Measurements from ENCODE around the gene MPIG6B. TPM values are rescaled to one million over a fixed set of nuclear protein-coding genes. Genes with fewer than 3 reads are reported as not detected.

Gene MPIG6B
- total RNA-seq, result under 1 TPM; 0.15 to 0.19 TPM

- Mint-ChIP-seq H3K27ac (no peak within 1 kb of the TSS), H3K36me3 (ENCODE audit: low read depth) (peaks cover 16% of the 10 kb centered on the region), H3K27me3 (peaks cover 2% of the 10 kb centered on the region), H3K9me3 (no peaks in the 10 kb centered on the region), H3K4me1 (peaks cover 43% of the 10 kb centered on the region), H3K4me3 (no peak within 1 kb of the TSS)
- CTCF ChIA-PET, result interaction anchor here (0.6 to 3.1 kb wide), 3 partner anchors 10 to 172 kb away, joined by 4 to 13 read pairs (median 4); no protein-coding TSS in a partner anchor
- POLR2A ChIA-PET, result no interaction called here
- DNase-seq, result no peak
Observed at GRCh38 chr6:31723245-31723979, at the start of gene MPIG6B. Gene MPIG6B (plus strand): TSS chr6:31723373. CDS start chr6:31723384, 11 bp downstream.

GRCh38 chr6:31676322-31676903, 46.8 kb upstream of the MPIG6B start:
- no peak for DNase-seq
- POLR2A ChIA-PET, result no interaction called here
- no peaks in the 10 kb centered on the region for H3K9me3 Mint-ChIP-seq
- peaks cover 30% of the 10 kb centered on the region for H3K4me1 Mint-ChIP-seq
- H3K4me3 Mint-ChIP-seq, result no peak overlapping the region
- CTCF ChIA-PET, result interaction anchor here (2.0 kb wide), 1 partner anchor 10 kb away, joined by 7 read pairs; no protein-coding TSS in a partner anchor
- H3K36me3 Mint-ChIP-seq (ENCODE audit: low read depth), result peaks cover 19% of the 10 kb centered on the region
- H3K27ac Mint-ChIP-seq, result no peak overlapping the region
- H3K27me3 Mint-ChIP-seq, result no peaks in the 10 kb centered on the region

GRCh38 chr6:31676904-31677303, 46.3 kb upstream of the MPIG6B start:
- no peaks in the 10 kb centered on the region for H3K9me3 Mint-ChIP-seq
- ChIA-PET POLR2A (interaction anchor here (0.5 kb wide), 1 partner anchor 121 kb away, joined by 6 read pairs; no protein-coding TSS in a partner anchor), CTCF (interaction anchor here (2.0 kb wide), 1 partner anchor 10 kb away, joined by 7 read pairs; no protein-coding TSS in a partner anchor)
- H3K27me3 Mint-ChIP-seq, result no peaks in the 10 kb centered on the region
- no peak overlapping the region for H3K4me3 Mint-ChIP-seq
- peaks cover 35% of the 10 kb centered on the region for H3K4me1 Mint-ChIP-seq
- no peak overlapping the region for H3K27ac Mint-ChIP-seq
- H3K36me3 Mint-ChIP-seq (ENCODE audit: low read depth), result peaks cover 14% of the 10 kb centered on the region
- DNase-seq, result no peak

- ChIA-PET POLR2A (no interaction called here), CTCF (interaction anchor here (0.8 to 2.0 kb wide), 2 partner anchors 11 to 152 kb away, joined by 4 to 7 read pairs; no protein-coding TSS in a partner anchor)
- DNase-seq, result no peak
- H3K27ac Mint-ChIP-seq, result no peak overlapping the region
- no peaks in the 10 kb centered on the region for H3K27me3 Mint-ChIP-seq
- H3K36me3 Mint-ChIP-seq (ENCODE audit: low read depth), result peaks cover 6% of the 10 kb centered on the region
- H3K4me3 Mint-ChIP-seq, result no peak overlapping the region
- H3K4me1 Mint-ChIP-seq, result peaks cover 40% of the 10 kb centered on the region
- H3K9me3 Mint-ChIP-seq, result no peaks in the 10 kb centered on the region
Observed at GRCh38 chr6:31677955-31678354, 45.2 kb upstream of the MPIG6B start.

- ChIA-PET CTCF (interaction anchor here (0.6 to 1.8 kb wide), 12 partner anchors 10 to 424 kb away, joined by 3 to 8 read pairs (median 3); partner anchors contain the start of genes DDAH2 and NFKBIL1), POLR2A (no interaction called here)
- Mint-ChIP-seq H3K9me3 (no peaks in the 10 kb centered on the region), H3K36me3 (ENCODE audit: low read depth) (no peaks in the 10 kb centered on the region), H3K4me3 (peak within 1 kb of the TSS; percentile 72), H3K4me1 (peaks cover 40% of the 10 kb centered on the region), H3K27ac (peak within 1 kb of the TSS; percentile 62), H3K27me3 (no peaks in the 10 kb centered on the region)
- peak; percentile 66 for DNase-seq
Observed at GRCh38 chr6:31680226-31681134, 42.7 kb upstream of the MPIG6B start, which contains the start of gene LY6G5C. Gene LY6G5C (minus strand): TSS chr6:31681067. CDS start chr6:31680373, 694 bp downstream.

- H3K27me3 Mint-ChIP-seq, result no peaks in the 10 kb centered on the region
- peak; percentile 41 for DNase-seq
- H3K4me3 Mint-ChIP-seq, result peak overlapping the region; percentile 72
- H3K27ac Mint-ChIP-seq, result peak overlapping the region; percentile 62
- CTCF ChIA-PET, result interaction anchor here (0.6 to 1.8 kb wide), 10 partner anchors 10 to 423 kb away, joined by 3 to 8 read pairs (median 3); partner anchors contain the start of gene DDAH2
- H3K4me1 Mint-ChIP-seq, result peaks cover 40% of the 10 kb centered on the region
- peaks cover 6% of the 10 kb centered on the region for H3K36me3 Mint-ChIP-seq (ENCODE audit: low read depth)
- H3K9me3 Mint-ChIP-seq, result no peaks in the 10 kb centered on the region
- POLR2A ChIA-PET, result no interaction called here
Observed at GRCh38 chr6:31681135-31681671, 42.0 kb upstream of the MPIG6B start.

GRCh38 chr6:31683591-31683990, 39.6 kb upstream of the MPIG6B start:
- no peak for DNase-seq
- Mint-ChIP-seq H3K4me1 (peaks cover 32% of the 10 kb centered on the region), H3K27ac (no peak overlapping the region), H3K27me3 (no peaks in the 10 kb centered on the region), H3K4me3 (no peak overlapping the region), H3K9me3 (no peaks in the 10 kb centered on the region), H3K36me3 (ENCODE audit: low read depth) (peaks cover 23% of the 10 kb centered on the region)
- CTCF ChIA-PET, result interaction anchor here (0.6 to 1.7 kb wide), 2 partner anchors 12 to 55 kb away, joined by 3 to 4 read pairs; no protein-coding TSS in a partner anchor
- POLR2A ChIA-PET, result no interaction called here

GRCh38 chr6:31686483-31686882, 36.7 kb upstream of the MPIG6B start:
- Mint-ChIP-seq H3K27me3 (no peaks in the 10 kb centered on the region), H3K27ac (no peak overlapping the region), H3K36me3 (ENCODE audit: low read depth) (peaks cover 41% of the 10 kb centered on the region), H3K9me3 (no peaks in the 10 kb centered on the region), H3K4me1 (peaks cover 9% of the 10 kb centered on the region), H3K4me3 (no peak overlapping the region)
- no peak for DNase-seq
- ChIA-PET CTCF (interaction anchor here (0.5 kb wide), 1 partner anchor 179 kb away, joined by 3 read pairs; no protein-coding TSS in a partner anchor), POLR2A (no interaction called here)

GRCh38 chr6:31687321-31687720, 35.9 kb upstream of the MPIG6B start:
- no peak for DNase-seq
- Mint-ChIP-seq H3K9me3 (no peaks in the 10 kb centered on the region), H3K4me3 (no peak overlapping the region), H3K36me3 (ENCODE audit: low read depth) (peaks cover 43% of the 10 kb centered on the region), H3K4me1 (peaks cover under 1% of the 10 kb centered on the region), H3K27me3 (no peaks in the 10 kb centered on the region), H3K27ac (no peak overlapping the region)
- CTCF ChIA-PET, result interaction anchor here (0.5 to 1.2 kb wide), 4 partner anchors 9 to 178 kb away, joined by 3 read pairs; no protein-coding TSS in a partner anchor
- POLR2A ChIA-PET, result no interaction called here

GRCh38 chr6:31687860-31688693, 35.1 kb upstream of the MPIG6B start:
- ChIA-PET POLR2A (no interaction called here), CTCF (interaction anchor here (0.6 to 1.5 kb wide), 4 partner anchors 9 to 82 kb away, joined by 3 to 4 read pairs (median 3); no protein-coding TSS in a partner anchor)
- no peak for DNase-seq
- Mint-ChIP-seq H3K36me3 (ENCODE audit: low read depth) (peaks cover 49% of the 10 kb centered on the region), H3K27ac (no peak overlapping the region), H3K4me1 (no peaks in the 10 kb centered on the region), H3K9me3 (no peaks in the 10 kb centered on the region), H3K27me3 (no peaks in the 10 kb centered on the region), H3K4me3 (no peak overlapping the region)

GRCh38 chr6:31689249-31690110, 33.7 kb upstream of the MPIG6B start:
- peak; percentile 14 for DNase-seq
- ChIA-PET POLR2A (no interaction called here), CTCF (interaction anchor here (1.0 to 1.5 kb wide), 2 partner anchors 18 to 26 kb away, joined by 3 to 4 read pairs; partner anchors contain the start of gene LY6G6D)
- Mint-ChIP-seq H3K4me3 (no peak overlapping the region), H3K9me3 (no peaks in the 10 kb centered on the region), H3K27me3 (no peaks in the 10 kb centered on the region), H3K27ac (no peak overlapping the region), H3K36me3 (ENCODE audit: low read depth) (peaks cover 55% of the 10 kb centered on the region), H3K4me1 (no peaks in the 10 kb centered on the region)
